Ovary (tissue), 3 donors: ENCODE results near the gene CTIF.

Experiments used
- POLR2A ChIP-seq: fragments of 450-650 bp; IDR thresholded peaks from one replicate; pipeline ENCODE4 v1.6.1; 2017; ENCODE audit warnings: antibody characterized with exemption, mild to moderate bottlenecking, moderate library complexity
- TF ChIP-seq, protein P1 (sequence below), 3 donors: fragments of 450-650 bp in 2 of 3; fragments of 200-600 bp in 1 of 3; IDR thresholded peaks; one replicate each; pipeline versions ENCODE4 v1.5.1 to v1.8.0; 2016 to 2022; ENCODE audit warnings: antibody characterized with exemption in 3 of 3, mild to moderate bottlenecking in 1 of 3
- donor health status: DM: no; HTN: no; CAD: no.

DNA sequence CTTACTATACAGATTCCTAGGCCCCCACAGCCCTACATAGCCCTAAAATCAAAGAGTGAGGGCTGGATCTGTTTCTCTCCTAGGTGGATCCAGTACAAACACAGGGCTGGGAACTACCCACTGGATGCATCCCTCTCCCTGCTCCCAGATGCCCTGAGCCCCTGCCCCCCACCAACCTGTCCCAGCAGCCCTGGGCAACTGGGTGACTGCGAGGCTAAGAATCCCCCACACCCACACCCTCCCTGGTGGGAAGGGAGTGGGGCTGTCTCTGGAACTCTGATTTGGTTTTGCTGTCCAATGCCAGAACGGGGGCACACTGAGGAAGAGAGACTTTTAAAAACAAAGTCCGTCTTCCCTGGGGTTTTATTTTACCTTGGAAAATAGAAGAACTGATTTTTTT is 298.8 kb downstream of the CTIF start:
- TF ChIP-seq POLR2A, result no peak
- TF ChIP-seq, protein P1, sequence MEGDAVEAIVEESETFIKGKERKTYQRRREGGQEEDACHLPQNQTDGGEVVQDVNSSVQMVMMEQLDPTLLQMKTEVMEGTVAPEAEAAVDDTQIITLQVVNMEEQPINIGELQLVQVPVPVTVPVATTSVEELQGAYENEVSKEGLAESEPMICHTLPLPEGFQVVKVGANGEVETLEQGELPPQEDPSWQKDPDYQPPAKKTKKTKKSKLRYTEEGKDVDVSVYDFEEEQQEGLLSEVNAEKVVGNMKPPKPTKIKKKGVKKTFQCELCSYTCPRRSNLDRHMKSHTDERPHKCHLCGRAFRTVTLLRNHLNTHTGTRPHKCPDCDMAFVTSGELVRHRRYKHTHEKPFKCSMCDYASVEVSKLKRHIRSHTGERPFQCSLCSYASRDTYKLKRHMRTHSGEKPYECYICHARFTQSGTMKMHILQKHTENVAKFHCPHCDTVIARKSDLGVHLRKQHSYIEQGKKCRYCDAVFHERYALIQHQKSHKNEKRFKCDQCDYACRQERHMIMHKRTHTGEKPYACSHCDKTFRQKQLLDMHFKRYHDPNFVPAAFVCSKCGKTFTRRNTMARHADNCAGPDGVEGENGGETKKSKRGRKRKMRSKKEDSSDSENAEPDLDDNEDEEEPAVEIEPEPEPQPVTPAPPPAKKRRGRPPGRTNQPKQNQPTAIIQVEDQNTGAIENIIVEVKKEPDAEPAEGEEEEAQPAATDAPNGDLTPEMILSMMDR (IDR thresholded peaks at IDR 0.05), result no peak
